Measurements from ENCODE around the gene LDB2.

- no peak for TF ChIP-seq CTCF (conservative IDR thresholded peaks at IDR 0.05)
- TF ChIP-seq EZH2 (IDR thresholded peaks at IDR 0.05; ENCODE audit: low read depth) = no peak
Measured at GRCh38 chr4:16660656-16661055, 237.8 kb downstream of the LDB2 start.
